ENCODE data around the gene CRYBG1.
"Not testable (repeated sequence)": the region's sequence is repeated elsewhere in the genome, so short reads cannot be mapped to it uniquely, and the experiment has no call there.

The CRYBG1 gene

GRCh38 chr6:106512968-106513574, 152.6 kb downstream of the CRYBG1 start:
- TF ChIP-seq, protein P1, sequence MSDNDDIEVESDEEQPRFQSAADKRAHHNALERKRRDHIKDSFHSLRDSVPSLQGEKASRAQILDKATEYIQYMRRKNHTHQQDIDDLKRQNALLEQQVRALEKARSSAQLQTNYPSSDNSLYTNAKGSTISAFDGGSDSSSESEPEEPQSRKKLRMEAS (IDR thresholded peaks at IDR 0.05; ENCODE audit: low read depth, low read length) = peak; percentile 6; the same call in 1 of the 2 replicates
- no peak for TF ChIP-seq POLR2A (IDR thresholded peaks at IDR 0.05; ENCODE audit: extremely low read depth, insufficient read length)
- no peak for TF ChIP-seq MYC (IDR thresholded peaks at IDR 0.05; ENCODE audit: low read depth, low read length)
- TF ChIP-seq, protein P2, sequence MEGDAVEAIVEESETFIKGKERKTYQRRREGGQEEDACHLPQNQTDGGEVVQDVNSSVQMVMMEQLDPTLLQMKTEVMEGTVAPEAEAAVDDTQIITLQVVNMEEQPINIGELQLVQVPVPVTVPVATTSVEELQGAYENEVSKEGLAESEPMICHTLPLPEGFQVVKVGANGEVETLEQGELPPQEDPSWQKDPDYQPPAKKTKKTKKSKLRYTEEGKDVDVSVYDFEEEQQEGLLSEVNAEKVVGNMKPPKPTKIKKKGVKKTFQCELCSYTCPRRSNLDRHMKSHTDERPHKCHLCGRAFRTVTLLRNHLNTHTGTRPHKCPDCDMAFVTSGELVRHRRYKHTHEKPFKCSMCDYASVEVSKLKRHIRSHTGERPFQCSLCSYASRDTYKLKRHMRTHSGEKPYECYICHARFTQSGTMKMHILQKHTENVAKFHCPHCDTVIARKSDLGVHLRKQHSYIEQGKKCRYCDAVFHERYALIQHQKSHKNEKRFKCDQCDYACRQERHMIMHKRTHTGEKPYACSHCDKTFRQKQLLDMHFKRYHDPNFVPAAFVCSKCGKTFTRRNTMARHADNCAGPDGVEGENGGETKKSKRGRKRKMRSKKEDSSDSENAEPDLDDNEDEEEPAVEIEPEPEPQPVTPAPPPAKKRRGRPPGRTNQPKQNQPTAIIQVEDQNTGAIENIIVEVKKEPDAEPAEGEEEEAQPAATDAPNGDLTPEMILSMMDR (IDR thresholded peaks at IDR 0.05; ENCODE audit: low read depth, low read length) = no peak
- H3K4me3 ChIP-seq (ENCODE audit: low read depth, low read length) = peak overlapping the region; percentile 69

DNA sequence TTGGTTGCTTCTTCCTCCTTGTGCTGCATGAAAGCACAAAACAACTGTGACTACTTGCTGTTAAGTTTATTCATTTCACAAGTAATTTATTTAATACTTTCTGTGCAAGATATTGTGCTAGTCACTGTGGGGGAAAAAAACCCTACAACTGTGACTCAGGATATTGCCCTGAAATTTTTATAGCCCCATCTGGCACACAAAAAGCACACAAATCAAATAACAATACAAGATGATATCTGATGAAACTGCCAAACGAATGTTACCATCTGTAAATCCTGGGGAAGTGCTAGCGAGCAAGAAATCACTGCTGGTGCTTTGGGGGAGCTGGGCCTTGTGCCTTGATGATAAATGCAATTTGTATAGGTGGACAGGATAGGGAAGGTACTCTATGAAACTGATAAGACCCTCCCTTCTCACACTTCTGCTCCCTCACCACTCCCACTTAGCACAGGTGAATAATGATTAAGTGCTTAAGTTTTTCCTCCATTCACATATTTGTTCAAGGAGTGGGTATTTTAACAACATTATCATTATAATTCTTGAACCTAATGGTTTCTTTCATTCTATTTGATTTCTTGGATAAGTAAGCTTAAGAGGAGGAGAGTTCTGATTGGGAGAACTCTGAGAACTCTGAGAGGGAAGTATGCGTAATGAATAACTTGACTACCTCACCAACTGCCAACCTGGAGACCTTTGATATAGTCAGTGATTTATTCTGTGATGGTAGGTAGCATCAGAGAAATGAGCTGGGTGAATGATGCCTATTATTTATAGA, 153.5 kb downstream of the CRYBG1 start:
- peak; percentile 59 for DNase-seq (ENCODE audit: low read depth)
- peak overlapping the region; percentile 69 for H3K4me3 ChIP-seq (ENCODE audit: low read depth, low read length)
- TF ChIP-seq, protein P1 (IDR thresholded peaks at IDR 0.05; ENCODE audit: low read depth, low read length) = no peak
- TF ChIP-seq POLR2A (IDR thresholded peaks at IDR 0.05; ENCODE audit: extremely low read depth, insufficient read length) = no peak
- TF ChIP-seq, protein P2 (IDR thresholded peaks at IDR 0.05; ENCODE audit: low read depth, low read length) = no peak
- TF ChIP-seq MYC (IDR thresholded peaks at IDR 0.05; ENCODE audit: low read depth, low read length) = no peak

More at GRCh38 chr6:106512968-106513574, 152.6 kb downstream of the CRYBG1 start:
- DNase-seq (ENCODE audit: low read depth) = no peak

- peak overlapping the region; percentile 69 for H3K4me3 ChIP-seq (ENCODE audit: low read depth, low read length)
- no peak for DNase-seq (ENCODE audit: low read depth)
- TF ChIP-seq, protein P2 (IDR thresholded peaks at IDR 0.05; ENCODE audit: low read depth, low read length) = no peak
- TF ChIP-seq, protein P1 (IDR thresholded peaks at IDR 0.05; ENCODE audit: low read depth, low read length) = no peak
Measured at GRCh38 chr6:106514583-106514885, 154.0 kb downstream of the CRYBG1 start.

DNA sequence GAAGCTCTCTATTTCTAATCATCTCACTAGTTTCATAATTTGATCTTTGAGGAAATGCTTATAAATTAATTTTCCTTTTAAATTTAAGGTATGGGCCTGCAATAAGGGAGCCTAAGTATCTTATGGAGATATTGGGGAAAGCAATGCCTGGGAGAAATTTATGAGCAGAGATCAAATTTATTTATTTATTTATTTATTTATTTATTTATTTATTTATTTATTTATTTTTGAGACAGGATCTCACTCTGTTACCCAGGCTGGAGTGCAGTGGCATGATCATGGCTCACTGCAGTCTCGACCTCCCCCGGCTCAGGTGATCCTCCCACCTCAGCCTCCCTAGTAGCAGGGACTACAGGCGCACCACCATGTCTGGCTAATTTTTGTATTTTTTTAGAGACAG, 155.1 kb downstream of the CRYBG1 start:
- not testable (repeated sequence) for H3K4me3 ChIP-seq (ENCODE audit: low read depth, low read length); DNase-seq (ENCODE audit: low read depth)

GRCh38 chr6:106516616-106517015, 156.1 kb downstream of the CRYBG1 start:
- no peak overlapping the region for H3K4me3 ChIP-seq (ENCODE audit: low read depth, low read length)
- TF ChIP-seq, protein P1 (IDR thresholded peaks at IDR 0.05; ENCODE audit: low read depth, low read length) = no peak; the same call in 1 of the 2 replicates
- TF ChIP-seq, protein P2 (IDR thresholded peaks at IDR 0.05; ENCODE audit: low read depth, low read length) = no peak
- TF ChIP-seq POLR2A (IDR thresholded peaks at IDR 0.05; ENCODE audit: extremely low read depth, insufficient read length) = no peak
- no peak for TF ChIP-seq MYC (IDR thresholded peaks at IDR 0.05; ENCODE audit: low read depth, low read length)
- DNase-seq (ENCODE audit: low read depth) = peak; percentile 67

GRCh38 chr6:106517706-106518105, 157.2 kb downstream of the CRYBG1 start:
- peak; percentile 85 for DNase-seq (ENCODE audit: low read depth)
- TF ChIP-seq MYC (IDR thresholded peaks at IDR 0.05; ENCODE audit: low read depth, low read length) = 0 out of 2 replicates have a peak, but pooled peaks have one; percentile 12
- TF ChIP-seq, protein P2 (IDR thresholded peaks at IDR 0.05; ENCODE audit: low read depth, low read length) = no peak
- TF ChIP-seq, protein P1 (IDR thresholded peaks at IDR 0.05; ENCODE audit: low read depth, low read length) = peak; percentile 22; the same call in 1 of the 2 replicates
- H3K4me3 ChIP-seq (ENCODE audit: low read depth, low read length) = peak overlapping the region; percentile 39
